Uterus (tissue), 4 donors: ENCODE measurements around the gene ARID5A. TPM values are rescaled to one million over a fixed set of nuclear protein-coding genes. Genes with fewer than 3 reads are reported as not detected.

Source experiments
- DNase-seq, 2 donors: peaks; one replicate each; pipeline ENCODE4 v3.0.0-alpha.2; 2019 to 2020
- H3K27ac ChIP-seq, 2 donors: fragments of 200-600 bp; sonication (generic); 1 replicate in 1 of 2; 2 replicates in 1 of 2; pipeline ENCODE4 v1.5.1; 2016 to 2018
- H3K27me3 ChIP-seq, 2 donors: fragments of 200-600 bp; sonication (generic); one replicate each; pipeline ENCODE4 v1.5.1; 2018 to 2019; ENCODE audit warnings: control low read depth in 1 of 2
- H3K36me3 ChIP-seq, 2 donors: fragments of 200-600 bp; sonication (generic); one replicate each; pipeline ENCODE4 v1.5.1; 2019; ENCODE audit warnings: control low read depth in 1 of 2
- H3K4me1 ChIP-seq, 2 donors: fragments of 200-600 bp; sonication (generic); one replicate each; pipeline ENCODE4 v1.5.1; 2018 to 2019; ENCODE audit warnings: control low read depth in 1 of 2
- H3K4me3 ChIP-seq, 2 donors: fragments of 200-600 bp; sonication (generic); 1 replicate in 1 of 2; 2 replicates in 1 of 2; pipeline ENCODE4 v1.5.1; 2018 to 2019; ENCODE audit warnings: mild to moderate bottlenecking in 1 of 2
- H3K9me3 ChIP-seq, 2 donors: fragments of 200-600 bp; sonication (generic); one replicate each; pipeline ENCODE4 v1.5.1; 2019; ENCODE audit warnings: control low read depth in 1 of 2
- POLR2A ChIP-seq, 2 donors: fragments of 450-650 bp; IDR thresholded peaks; one replicate each; pipeline ENCODE4 v1.6.1; 2016; ENCODE audit warnings: antibody characterized with exemption in 2 of 2, mild to moderate bottlenecking in 1 of 2, moderate library complexity in 1 of 2
- intact Hi-C: fragments of 100-400 bp; cut with DNase I; formaldehyde crosslinking; loops from one replicate; pipeline ENCODE4 v1.15.1; 2023; ENCODE audit warnings: low total_unique reads
- total RNA-seq, 4 donors: library from RNA; depleted of rRNA in 3 of 4; stranded (reverse); fragments of >200 nt in 3 of 4; gene quantifications; one replicate each; pipeline versions ENCODE4 v1.1.0 to v1.2.4, GENCODE V29; 2014 to 2023
- TF ChIP-seq, protein P1 (sequence below), 4 experiments: fragments of 200-600 bp in 2 of 4; fragments of 450-650 bp in 2 of 4; sonication (generic) in 2 of 4; IDR thresholded peaks; one replicate each; pipeline ENCODE4 v1.5.1; 2016 to 2019; ENCODE audit warnings: antibody characterized with exemption in 4 of 4, mild to moderate bottlenecking in 2 of 4, moderate library complexity in 1 of 4
- donor health status: DM: yes; HTN: yes; CAD: no.

The ARID5A gene
- total RNA-seq, 4 donors from 2014 or later: 15.1 to 73.5 (median 36.3) TPM

GRCh38 chr2:96575785-96576456, 39.4 kb downstream of the ARID5A start:
- TF ChIP-seq, protein P1, sequence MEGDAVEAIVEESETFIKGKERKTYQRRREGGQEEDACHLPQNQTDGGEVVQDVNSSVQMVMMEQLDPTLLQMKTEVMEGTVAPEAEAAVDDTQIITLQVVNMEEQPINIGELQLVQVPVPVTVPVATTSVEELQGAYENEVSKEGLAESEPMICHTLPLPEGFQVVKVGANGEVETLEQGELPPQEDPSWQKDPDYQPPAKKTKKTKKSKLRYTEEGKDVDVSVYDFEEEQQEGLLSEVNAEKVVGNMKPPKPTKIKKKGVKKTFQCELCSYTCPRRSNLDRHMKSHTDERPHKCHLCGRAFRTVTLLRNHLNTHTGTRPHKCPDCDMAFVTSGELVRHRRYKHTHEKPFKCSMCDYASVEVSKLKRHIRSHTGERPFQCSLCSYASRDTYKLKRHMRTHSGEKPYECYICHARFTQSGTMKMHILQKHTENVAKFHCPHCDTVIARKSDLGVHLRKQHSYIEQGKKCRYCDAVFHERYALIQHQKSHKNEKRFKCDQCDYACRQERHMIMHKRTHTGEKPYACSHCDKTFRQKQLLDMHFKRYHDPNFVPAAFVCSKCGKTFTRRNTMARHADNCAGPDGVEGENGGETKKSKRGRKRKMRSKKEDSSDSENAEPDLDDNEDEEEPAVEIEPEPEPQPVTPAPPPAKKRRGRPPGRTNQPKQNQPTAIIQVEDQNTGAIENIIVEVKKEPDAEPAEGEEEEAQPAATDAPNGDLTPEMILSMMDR (IDR thresholded peaks at IDR 0.05): no peak
- no peak for TF ChIP-seq POLR2A (IDR thresholded peaks at IDR 0.05)
- no peaks in the 10 kb centered on the region for H3K9me3 ChIP-seq
- H3K27me3 ChIP-seq: no peaks in the 10 kb centered on the region
- H3K36me3 ChIP-seq: no peaks in the 10 kb centered on the region
- H3K4me1 ChIP-seq: no peaks in the 10 kb centered on the region
- H3K4me3 ChIP-seq: no peak overlapping the region
- DNase-seq: no peak
- intact Hi-C loops: no loop called here
- H3K27ac ChIP-seq: no peak overlapping the region

DNA sequence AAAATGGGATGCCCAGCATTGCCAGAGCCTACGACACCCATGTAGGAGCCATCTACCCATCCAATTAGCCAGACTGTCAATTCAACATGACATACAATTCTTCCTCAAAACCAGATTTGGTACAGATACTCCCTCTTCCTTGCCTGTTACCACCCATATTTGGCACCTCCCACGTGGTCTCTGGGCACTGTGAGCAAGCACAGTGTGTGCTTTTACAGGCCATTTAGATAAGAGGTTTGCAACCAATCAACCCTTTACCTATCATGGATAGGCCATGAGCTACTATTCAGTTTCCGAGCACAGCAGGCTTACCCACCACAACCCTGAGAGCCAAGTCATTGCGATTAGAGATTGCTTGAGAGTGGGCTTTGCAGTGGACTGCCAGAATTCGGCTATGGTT, 40.9 kb downstream of the ARID5A start:
- no peak for TF ChIP-seq POLR2A (IDR thresholded peaks at IDR 0.05)
- TF ChIP-seq, protein P1 (IDR thresholded peaks at IDR 0.05): no peak
- no peak overlapping the region for H3K27ac ChIP-seq
- no peak for DNase-seq
- no peaks in the 10 kb centered on the region for H3K9me3 ChIP-seq
- H3K36me3 ChIP-seq: no peaks in the 10 kb centered on the region
- no peaks in the 10 kb centered on the region for H3K4me1 ChIP-seq
- H3K27me3 ChIP-seq: no peaks in the 10 kb centered on the region
- intact Hi-C loops: no loop called here
- H3K4me3 ChIP-seq: no peak overlapping the region

- Histone ChIP-seq H3K4me3 (no peak overlapping the region), H3K27ac (no peak overlapping the region), H3K4me1 (no peaks in the 10 kb centered on the region), H3K36me3 (no peaks in the 10 kb centered on the region), H3K9me3 (no peaks in the 10 kb centered on the region), H3K27me3 (no peaks in the 10 kb centered on the region)
- no peak for TF ChIP-seq POLR2A (IDR thresholded peaks at IDR 0.05)
- TF ChIP-seq, protein P1 (IDR thresholded peaks at IDR 0.05): no peak
- no peak for DNase-seq
- intact Hi-C loops: no loop called here
These were observed 42.2 kb downstream of the ARID5A start for GRCh38 chr2:96578731-96579130.

GRCh38 chr2:96579422-96579821, 42.9 kb downstream of the ARID5A start:
- Histone ChIP-seq H3K27me3 (no peaks in the 10 kb centered on the region), H3K4me3 (no peak overlapping the region), H3K36me3 (no peaks in the 10 kb centered on the region), H3K4me1 (no peaks in the 10 kb centered on the region), H3K9me3 (no peaks in the 10 kb centered on the region), H3K27ac (no peak overlapping the region)
- intact Hi-C loops: no loop called here
- DNase-seq: no peak
- no peak for TF ChIP-seq POLR2A (IDR thresholded peaks at IDR 0.05)
- TF ChIP-seq, protein P1 (IDR thresholded peaks at IDR 0.05): no peak

DNA sequence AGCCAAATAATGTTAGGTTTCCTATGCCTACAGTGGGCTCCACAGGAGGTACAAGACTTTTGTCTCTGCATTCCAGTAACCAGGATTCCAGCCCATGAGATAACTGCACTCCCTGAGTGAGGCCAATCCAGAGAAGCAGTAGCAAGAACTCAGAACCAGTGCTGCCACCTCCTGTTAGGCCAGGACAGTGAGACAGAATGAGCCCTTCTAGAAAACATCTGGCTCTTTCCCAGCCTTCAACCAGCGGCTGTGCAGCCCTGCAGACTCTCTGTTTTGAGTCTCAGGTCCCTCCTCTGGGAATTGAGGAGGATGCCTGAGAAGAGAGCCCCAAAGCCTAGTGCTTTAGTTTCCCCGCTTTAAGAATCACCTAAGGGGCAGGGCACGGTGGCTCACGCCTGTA, 44.2 kb downstream of the ARID5A start:
- H3K27ac ChIP-seq: no peak overlapping the region
- no peaks in the 10 kb centered on the region for H3K27me3 ChIP-seq
- TF ChIP-seq, protein P1 (IDR thresholded peaks at IDR 0.05): no peak
- no peak for TF ChIP-seq POLR2A (IDR thresholded peaks at IDR 0.05)
- no peaks in the 10 kb centered on the region for H3K36me3 ChIP-seq
- no peak overlapping the region for H3K4me3 ChIP-seq
- no peaks in the 10 kb centered on the region for H3K9me3 ChIP-seq
- intact Hi-C loops: no loop called here
- no peak for DNase-seq
- no peaks in the 10 kb centered on the region for H3K4me1 ChIP-seq
